Subcutaneous abdominal adipose tissue (tissue), 5 donors: ENCODE data around the gene THYN1.

Source experiments
- H3K27ac ChIP-seq: one replicate; pipeline ENCODE4 v1.7.0; 2013; ENCODE audit warnings: low read depth, mild to moderate bottlenecking, inconsistent platforms, low read length, moderate library complexity
- H3K27me3 ChIP-seq, 5 donors: one replicate each; pipeline ENCODE4 v1.7.0; 2013; ENCODE audit warnings: low read length in 5 of 5, inconsistent platforms in 1 of 5; ENCODE audit not compliant: control insufficient read depth in 5 of 5, insufficient read depth in 4 of 5
- H3K36me3 ChIP-seq, 5 donors: one replicate each; pipeline ENCODE4 v1.7.0; 2013; ENCODE audit warnings: low read length in 5 of 5; ENCODE audit not compliant: control insufficient read depth in 5 of 5, insufficient read depth in 5 of 5
- H3K4me1 ChIP-seq, 5 donors: one replicate each; pipeline ENCODE4 v1.7.0; 2013; ENCODE audit warnings: low read length in 5 of 5, mild to moderate bottlenecking in 3 of 5, moderate library complexity in 1 of 5; ENCODE audit not compliant: control insufficient read depth in 5 of 5, insufficient read depth in 5 of 5
- H3K4me3 ChIP-seq, 5 donors: one replicate each; pipeline ENCODE4 v1.7.0; 2013; ENCODE audit warnings: low read length in 5 of 5, low read depth in 1 of 5
- H3K9ac ChIP-seq, 5 donors: one replicate each; pipeline ENCODE4 v1.7.0; 2013; ENCODE audit warnings: low read length in 5 of 5, mild to moderate bottlenecking in 4 of 5, moderate library complexity in 3 of 5
- H3K9me3 ChIP-seq, 5 donors: one replicate each; pipeline ENCODE4 v1.7.0; 2013; ENCODE audit warnings: low read length in 5 of 5; ENCODE audit not compliant: control insufficient read depth in 5 of 5
- donor health status: healthy.
- donor health status: healthy.
- donor health status: healthy.
- donor health status: healthy.
- donor health status: healthy.

THYN1 gene

GRCh38 chr11:134228625-134229024 is 24.5 kb downstream of the THYN1 start:
- no peak overlapping the region for H3K27ac ChIP-seq
- H3K4me1 ChIP-seq: peaks cover 6 to 54% (median 33%) of the 10 kb centered on the region in 5 donors
- H3K9ac ChIP-seq: no peak overlapping the region

GRCh38 chr11:134226806-134227325 is 26.3 kb downstream of the THYN1 start:
- Histone ChIP-seq H3K4me1 (peaks cover 6 to 55% (median 37%) of the 10 kb centered on the region in 5 donors), H3K36me3 (peaks cover 0 to 4% (median 0%) of the 10 kb centered on the region in 5 donors), H3K27me3 (no peaks in the 10 kb centered on the region), H3K27ac (no peak overlapping the region), H3K4me3 (no peak overlapping the region), H3K9ac (peak overlapping the region in 2 of 5 donors; percentile 29 to 48), H3K9me3 (no peaks in the 10 kb centered on the region)

More at GRCh38 chr11:134228625-134229024, 24.5 kb downstream of the THYN1 start:
- peaks cover 0 to 7% (median 0%) of the 10 kb centered on the region in 5 donors for H3K36me3 ChIP-seq
- H3K9me3 ChIP-seq: no peaks in the 10 kb centered on the region
- no peaks in the 10 kb centered on the region for H3K27me3 ChIP-seq
- no peak overlapping the region for H3K4me3 ChIP-seq

- Histone ChIP-seq H3K27me3 (no peaks in the 10 kb centered on the region), H3K27ac (peak overlapping the region; percentile 99), H3K36me3 (peaks cover 0 to 5% (median 0%) of the 10 kb centered on the region in 5 donors), H3K9me3 (no peaks in the 10 kb centered on the region), H3K9ac (peak overlapping the region; percentile 56 to 95 (median 94)), H3K4me1 (peaks cover 6 to 44% (median 35%) of the 10 kb centered on the region in 5 donors), H3K4me3 (peak overlapping the region; percentile 79 to 96 (median 93))
Measured at GRCh38 chr11:134224710-134225664, 28.2 kb downstream of the THYN1 start.

GRCh38 chr11:134223836-134224709 is 29.1 kb downstream of the THYN1 start, which contains the start of the genes NCAPD3 and VPS26B:
NCAPD3 (minus strand) TSS chr11:134223967; CDS start chr11:134223926, 41 bp downstream.
VPS26B (plus strand) TSS chr11:134224671; CDS start chr11:134225123, 452 bp downstream.
- H3K36me3 ChIP-seq: peaks cover 0 to 11% (median 4%) of the 10 kb centered on the region in 5 donors
- peaks cover 6 to 35% (median 30%) of the 10 kb centered on the region in 5 donors for H3K4me1 ChIP-seq
- H3K9ac ChIP-seq: peak within 1 kb of the TSS; percentile 94 to 98 (median 96)
- H3K9me3 ChIP-seq: no peaks in the 10 kb centered on the region
- H3K4me3 ChIP-seq: peak within 1 kb of the TSS; percentile 79 to 97 (median 94)
- no peaks in the 10 kb centered on the region for H3K27me3 ChIP-seq
- peak within 1 kb of the TSS; percentile 99 for H3K27ac ChIP-seq

- H3K36me3 ChIP-seq: peaks cover 0 to 15% (median 10%) of the 10 kb centered on the region in 5 donors
- peak overlapping the region; percentile 69 to 96 (median 84) for H3K4me3 ChIP-seq
- H3K9ac ChIP-seq: peak overlapping the region in 4 of 5 donors; percentile 4 to 96 (median 63)
- H3K4me1 ChIP-seq: peaks cover 6 to 35% (median 30%) of the 10 kb centered on the region in 5 donors
- peak overlapping the region; percentile 99 for H3K27ac ChIP-seq
- H3K27me3 ChIP-seq: no peaks in the 10 kb centered on the region
- no peaks in the 10 kb centered on the region for H3K9me3 ChIP-seq
Measured at GRCh38 chr11:134223121-134223520, 30.0 kb downstream of the THYN1 start.

- no peaks in the 10 kb centered on the region for H3K4me1 ChIP-seq
- peaks cover 6 to 32% (median 19%) of the 10 kb centered on the region in 5 donors for H3K36me3 ChIP-seq
- no peak overlapping the region for H3K4me3 ChIP-seq
- no peaks in the 10 kb centered on the region for H3K9me3 ChIP-seq
- H3K9ac ChIP-seq: no peak overlapping the region
- no peak overlapping the region for H3K27ac ChIP-seq
- no peaks in the 10 kb centered on the region for H3K27me3 ChIP-seq
Measured at GRCh38 chr11:134216816-134217215, 36.3 kb downstream of the THYN1 start.

GRCh38 chr11:134215836-134216235 is 37.3 kb downstream of the THYN1 start:
- Histone ChIP-seq H3K4me3 (no peak overlapping the region), H3K27ac (no peak overlapping the region), H3K9me3 (no peaks in the 10 kb centered on the region), H3K9ac (no peak overlapping the region), H3K4me1 (no peaks in the 10 kb centered on the region), H3K36me3 (peaks cover 6 to 32% (median 19%) of the 10 kb centered on the region in 5 donors), H3K27me3 (no peaks in the 10 kb centered on the region)

GRCh38 chr11:134207538-134208239 is 45.5 kb downstream of the THYN1 start:
- no peaks in the 10 kb centered on the region for H3K27me3 ChIP-seq
- no peaks in the 10 kb centered on the region for H3K4me1 ChIP-seq
- no peaks in the 10 kb centered on the region for H3K9me3 ChIP-seq
- H3K9ac ChIP-seq: no peak overlapping the region
- no peak overlapping the region for H3K4me3 ChIP-seq
- H3K27ac ChIP-seq: no peak overlapping the region
- H3K36me3 ChIP-seq: peaks cover 40 to 61% (median 45%) of the 10 kb centered on the region in 5 donors

- no peaks in the 10 kb centered on the region for H3K9me3 ChIP-seq
- H3K4me3 ChIP-seq: no peak overlapping the region
- H3K4me1 ChIP-seq: no peaks in the 10 kb centered on the region
- H3K36me3 ChIP-seq: peaks cover 49 to 73% (median 56%) of the 10 kb centered on the region in 5 donors
- H3K27me3 ChIP-seq: no peaks in the 10 kb centered on the region
- H3K27ac ChIP-seq: no peak overlapping the region
- no peak overlapping the region for H3K9ac ChIP-seq
Measured at GRCh38 chr11:134206185-134206584, 47.0 kb downstream of the THYN1 start.
